ENCODE measurements around the gene ANKH.

ANKH gene

GRCh38 chr5:14659821-14660607, 211.6 kb downstream of the ANKH start:
- no peak for DNase-seq

DNA sequence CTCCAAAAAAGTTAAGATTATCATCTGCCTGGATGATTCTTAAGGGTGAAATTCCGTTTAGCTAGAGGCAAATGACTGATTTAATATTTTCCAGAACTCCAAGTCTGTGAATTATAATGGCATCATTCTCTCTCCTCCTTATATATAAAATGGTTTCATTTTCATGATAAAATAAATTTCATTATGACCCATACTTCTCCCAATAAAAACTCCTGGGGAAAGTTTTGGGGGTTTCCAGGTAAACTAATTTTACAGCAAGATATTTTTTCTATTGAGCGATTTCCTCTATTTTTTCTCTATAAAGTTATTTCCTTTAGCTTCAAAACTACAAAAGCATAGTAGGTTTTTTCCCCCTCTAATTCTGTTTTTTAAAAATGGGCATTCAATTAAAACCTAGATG, 214.7 kb downstream of the ANKH start:
- no peak for DNase-seq

DNA sequence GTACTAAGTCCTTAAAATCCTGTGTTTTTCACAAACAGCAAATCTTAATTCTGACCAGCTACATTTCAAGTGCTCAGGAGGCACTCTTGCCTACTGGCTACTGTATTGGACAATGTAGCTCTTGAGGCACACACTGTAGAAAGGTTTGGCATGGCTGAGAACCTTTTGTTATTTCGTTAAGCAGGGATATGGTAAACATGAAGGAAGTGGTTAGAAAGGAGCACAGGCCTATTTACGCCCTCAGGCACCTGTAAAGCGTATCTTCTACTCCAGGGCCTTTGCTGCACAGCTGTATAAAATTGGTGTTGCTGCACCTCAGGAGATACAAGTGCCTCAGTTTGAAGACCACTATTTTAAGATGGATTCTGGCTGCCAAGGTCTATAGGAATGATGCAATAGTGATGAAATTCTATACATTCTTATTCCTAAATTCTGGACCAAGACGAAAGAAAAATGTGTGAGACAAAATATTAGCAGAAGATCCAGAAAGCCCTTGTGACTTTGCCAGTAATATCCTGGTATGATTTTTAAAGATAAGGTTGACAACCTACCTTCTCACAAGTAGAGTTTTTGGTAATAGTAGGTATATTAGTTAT, 216.3 kb downstream of the ANKH start:
- DNase-seq = no peak

Measured in CD4-positive, alpha-beta T cell treated with Interleukin-17A for 4 hours (primary cell).